AG04449 (cell line): Measurements from ENCODE around the gene RAB27B.
A peak's percentile ranks its signal among the peaks of the same experiment; 100 is the strongest.

ENCODE experiments used
- CTCF ChIA-PET: fragments of 350-600 bp; formaldehyde crosslinking; extraction: SDS; loops from one replicate; lab custom pipeline; 2021; ENCODE audit warnings: antibody characterized with exemption; lab: Yijun Ruan, JAX
- POLR2A ChIA-PET: fragments of 400-600, 350-600 bp; formaldehyde crosslinking; extraction: SDS; loops from one replicate; lab custom pipeline; 2020; ENCODE audit warnings: antibody characterized with exemption, inconsistent platforms; lab: Yijun Ruan, JAX
- DNase-seq: peaks from one replicate; pipeline ENCODE4 v3.0.0-alpha.2; 2010; ENCODE audit warnings: low read depth, low spot score
- H3K4me3 ChIP-seq: 2 replicates; pipeline ENCODE4 v1.5.1; 2011; ENCODE audit warnings: low read depth, mild to moderate bottlenecking, control low read depth, low read length
- TF ChIP-seq, protein P1 (sequence below): IDR thresholded peaks from one replicate; pipeline ENCODE4 v1.5.1; 2011; ENCODE audit warnings: mild to moderate bottlenecking, moderate library complexity, low read length, control low read depth, inconsistent platforms; ENCODE audit not compliant: insufficient read depth; ENCODE audit errors: missing control alignments

The RAB27B gene

DNA sequence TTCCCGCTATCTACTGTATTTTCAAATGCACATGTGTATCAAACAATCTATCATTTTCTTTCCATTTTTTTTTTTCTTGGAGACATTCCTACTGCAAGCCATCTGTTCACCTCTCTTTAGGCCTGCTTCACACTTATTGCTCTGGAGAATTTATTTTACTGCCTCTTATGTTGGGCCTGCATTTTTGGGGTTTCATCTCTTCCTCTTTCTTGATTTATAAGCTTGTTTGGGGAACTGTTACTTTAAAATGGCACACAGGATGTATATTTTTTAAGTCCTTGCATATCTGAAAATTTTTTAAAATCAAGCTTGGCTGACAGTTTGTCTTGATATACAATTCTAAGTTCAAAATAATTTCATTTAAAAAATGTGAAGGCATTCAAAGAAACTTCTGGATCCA, 3.5 kb upstream of the RAB27B start:
- DNase-seq = no peak
- H3K4me3 ChIP-seq = no peak overlapping the region
- ChIA-PET CTCF (no interaction called here), POLR2A (no interaction called here)
- TF ChIP-seq, protein P1, sequence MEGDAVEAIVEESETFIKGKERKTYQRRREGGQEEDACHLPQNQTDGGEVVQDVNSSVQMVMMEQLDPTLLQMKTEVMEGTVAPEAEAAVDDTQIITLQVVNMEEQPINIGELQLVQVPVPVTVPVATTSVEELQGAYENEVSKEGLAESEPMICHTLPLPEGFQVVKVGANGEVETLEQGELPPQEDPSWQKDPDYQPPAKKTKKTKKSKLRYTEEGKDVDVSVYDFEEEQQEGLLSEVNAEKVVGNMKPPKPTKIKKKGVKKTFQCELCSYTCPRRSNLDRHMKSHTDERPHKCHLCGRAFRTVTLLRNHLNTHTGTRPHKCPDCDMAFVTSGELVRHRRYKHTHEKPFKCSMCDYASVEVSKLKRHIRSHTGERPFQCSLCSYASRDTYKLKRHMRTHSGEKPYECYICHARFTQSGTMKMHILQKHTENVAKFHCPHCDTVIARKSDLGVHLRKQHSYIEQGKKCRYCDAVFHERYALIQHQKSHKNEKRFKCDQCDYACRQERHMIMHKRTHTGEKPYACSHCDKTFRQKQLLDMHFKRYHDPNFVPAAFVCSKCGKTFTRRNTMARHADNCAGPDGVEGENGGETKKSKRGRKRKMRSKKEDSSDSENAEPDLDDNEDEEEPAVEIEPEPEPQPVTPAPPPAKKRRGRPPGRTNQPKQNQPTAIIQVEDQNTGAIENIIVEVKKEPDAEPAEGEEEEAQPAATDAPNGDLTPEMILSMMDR = no peak

GRCh38 chr18:54825601-54826344, 2.5 kb upstream of the RAB27B start:
- ChIA-PET POLR2A (no interaction called here), CTCF (no interaction called here)
- TF ChIP-seq, protein P1 = no peak
- no peak overlapping the region for H3K4me3 ChIP-seq
- no peak for DNase-seq

- no peak for DNase-seq
- CTCF ChIA-PET = interaction anchor here (0.9 to 1.1 kb wide), 2 partner anchors 26 to 406 kb away, joined by 3 to 4 read pairs; no protein-coding TSS in a partner anchor
- POLR2A ChIA-PET = no interaction called here
- TF ChIP-seq, protein P1 = no peak
- peak overlapping the region; percentile 66 for H3K4me3 ChIP-seq
Measured at GRCh38 chr18:54828986-54829385, 709 bp downstream of the RAB27B start.

DNA sequence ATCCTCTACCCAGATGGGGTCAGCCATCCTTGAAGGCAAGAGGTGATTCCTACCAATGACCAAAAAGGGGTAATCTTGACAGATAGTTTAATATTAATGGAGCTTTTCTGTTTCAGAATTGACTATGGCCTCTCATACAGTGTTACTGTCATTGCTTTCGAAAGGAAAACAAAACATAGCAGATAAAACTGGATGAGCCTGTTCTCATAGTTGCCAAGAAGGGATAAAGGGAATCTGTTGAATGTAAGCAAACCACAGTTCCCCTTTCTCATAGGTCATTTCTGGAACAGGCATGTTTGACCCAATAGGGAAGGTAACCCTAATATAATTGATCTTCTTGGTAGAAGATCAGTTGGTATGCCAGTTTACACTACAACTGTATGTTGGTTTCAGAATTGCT, 1.6 kb downstream of the RAB27B start:
- no peak for DNase-seq
- POLR2A ChIA-PET = no interaction called here
- TF ChIP-seq, protein P1 = no peak
- CTCF ChIA-PET = interaction anchor here (1.1 kb wide), 1 partner anchor 405 kb away, joined by 4 read pairs; no protein-coding TSS in a partner anchor
- no peak overlapping the region for H3K4me3 ChIP-seq

- no peak for DNase-seq
- TF ChIP-seq, protein P1 = no peak
- CTCF ChIA-PET = interaction anchor here (1.1 kb wide), 1 partner anchor 404 kb away, joined by 4 read pairs; no protein-coding TSS in a partner anchor
- POLR2A ChIA-PET = no interaction called here
- H3K4me3 ChIP-seq = no peak overlapping the region
Measured at GRCh38 chr18:54830260-54830659, 2.0 kb downstream of the RAB27B start.

- TF ChIP-seq, protein P1 = no peak
- H3K4me3 ChIP-seq = no peak overlapping the region
- ChIA-PET CTCF (no interaction called here), POLR2A (no interaction called here)
- DNase-seq = no peak
Measured at GRCh38 chr18:54830866-54831265, 2.6 kb downstream of the RAB27B start.
